GM06990 (cell line): Measurements from ENCODE around the gene NISCH.

Source experiments
- DNase-seq: peaks from one replicate; pipeline ENCODE4 v3.0.0-alpha.2; 2011; ENCODE audit not compliant: insufficient read length; ENCODE audit errors: extremely low read depth
- H3K27me3 ChIP-seq: replicated peaks from 2 replicates; pipeline ENCODE4 v1.6.0; 2011; ENCODE audit warnings: low read length; ENCODE audit not compliant: control insufficient read depth, insufficient read depth
- H3K36me3 ChIP-seq: 2 replicates; pipeline ENCODE4 v1.5.1; 2011; ENCODE audit warnings: low read length; ENCODE audit not compliant: control insufficient read depth, insufficient read depth
- H3K4me3 ChIP-seq: replicated peaks from 2 replicates; pipeline ENCODE4 v1.5.1; 2011; ENCODE audit warnings: low read depth, mild to moderate bottlenecking, control low read depth, low read length
- TF ChIP-seq, protein P1 (sequence below): IDR thresholded peaks from 2 replicates; pipeline ENCODE4 v1.5.1; 2011; ENCODE audit warnings: low read length, control low read depth, mild to moderate bottlenecking, inconsistent platforms; ENCODE audit not compliant: insufficient read depth, poor library complexity, severe bottlenecking

The NISCH gene

DNA sequence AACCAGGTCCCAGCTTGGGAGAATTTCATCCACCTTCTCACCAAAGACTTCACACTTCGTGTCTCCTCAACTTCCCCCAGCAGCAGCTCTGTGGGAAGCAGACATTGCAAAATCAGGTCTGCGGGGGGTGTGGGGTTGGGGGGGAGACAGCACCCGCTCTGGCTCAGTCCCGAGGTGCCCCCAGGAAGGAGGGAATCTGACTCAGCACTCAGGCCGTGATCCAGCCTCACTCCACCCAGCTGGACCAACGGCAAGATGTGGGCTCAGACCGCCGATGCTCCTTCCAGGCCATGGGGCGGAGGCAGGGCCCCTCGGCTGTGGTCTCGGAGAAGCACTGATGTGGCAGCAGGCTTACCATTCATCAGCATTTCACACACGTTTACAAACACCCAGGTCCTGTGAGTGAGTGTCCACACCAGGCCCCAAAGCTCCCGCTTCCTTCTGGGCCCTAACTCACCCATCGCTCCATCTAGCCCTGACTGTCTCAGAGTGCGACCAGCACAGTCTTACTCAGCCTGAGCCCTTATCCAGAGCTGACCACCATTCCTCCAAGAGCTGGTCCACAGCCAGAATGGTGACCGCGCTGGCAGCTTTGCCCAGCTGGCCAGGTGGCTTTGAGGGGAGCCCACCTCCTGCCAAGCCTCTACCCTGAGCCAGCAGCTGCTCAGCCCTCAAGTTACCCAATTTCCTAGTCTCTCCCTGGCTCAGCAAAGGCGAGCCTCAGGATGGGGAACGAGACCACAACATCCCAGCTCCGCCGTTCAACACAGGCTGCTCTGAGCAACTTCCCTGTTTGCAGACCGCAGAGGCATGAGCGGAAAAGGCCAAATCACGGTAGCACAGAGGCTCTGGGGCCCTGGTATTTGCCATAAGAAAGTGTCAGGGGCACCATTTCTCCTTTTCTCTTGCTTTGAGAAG lies 43.0 kb downstream of the NISCH start:
- no peak for DNase-seq
- Histone ChIP-seq H3K4me3 (no peak overlapping the region), H3K27me3 (no peaks in the 10 kb centered on the region; the same call in 1 of the 2 replicates), H3K36me3 (no peaks in the 10 kb centered on the region; the same call in 1 of the 2 replicates)
- TF ChIP-seq, protein P1, sequence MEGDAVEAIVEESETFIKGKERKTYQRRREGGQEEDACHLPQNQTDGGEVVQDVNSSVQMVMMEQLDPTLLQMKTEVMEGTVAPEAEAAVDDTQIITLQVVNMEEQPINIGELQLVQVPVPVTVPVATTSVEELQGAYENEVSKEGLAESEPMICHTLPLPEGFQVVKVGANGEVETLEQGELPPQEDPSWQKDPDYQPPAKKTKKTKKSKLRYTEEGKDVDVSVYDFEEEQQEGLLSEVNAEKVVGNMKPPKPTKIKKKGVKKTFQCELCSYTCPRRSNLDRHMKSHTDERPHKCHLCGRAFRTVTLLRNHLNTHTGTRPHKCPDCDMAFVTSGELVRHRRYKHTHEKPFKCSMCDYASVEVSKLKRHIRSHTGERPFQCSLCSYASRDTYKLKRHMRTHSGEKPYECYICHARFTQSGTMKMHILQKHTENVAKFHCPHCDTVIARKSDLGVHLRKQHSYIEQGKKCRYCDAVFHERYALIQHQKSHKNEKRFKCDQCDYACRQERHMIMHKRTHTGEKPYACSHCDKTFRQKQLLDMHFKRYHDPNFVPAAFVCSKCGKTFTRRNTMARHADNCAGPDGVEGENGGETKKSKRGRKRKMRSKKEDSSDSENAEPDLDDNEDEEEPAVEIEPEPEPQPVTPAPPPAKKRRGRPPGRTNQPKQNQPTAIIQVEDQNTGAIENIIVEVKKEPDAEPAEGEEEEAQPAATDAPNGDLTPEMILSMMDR = no peak

DNA sequence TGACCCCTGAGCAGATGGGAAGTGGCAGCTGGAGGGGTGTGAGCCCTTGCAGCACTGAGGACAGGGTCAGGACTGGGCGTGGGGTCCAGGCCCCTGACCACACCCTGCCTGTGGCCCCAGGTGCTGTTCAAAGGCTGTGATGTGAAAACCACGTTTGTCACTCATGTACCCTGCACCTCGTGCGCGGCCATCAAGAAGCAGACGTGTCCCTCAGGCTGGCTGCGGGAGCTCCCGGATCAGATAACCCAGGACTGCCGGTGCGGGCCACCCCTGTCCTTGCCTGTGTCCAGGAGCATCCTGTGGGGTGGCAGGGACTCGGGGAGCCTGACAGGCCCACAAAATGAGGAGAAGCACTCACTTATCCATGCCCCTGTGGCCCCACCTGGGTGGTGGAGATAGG lies 45.6 kb downstream of the NISCH start:
- TF ChIP-seq, protein P1 = no peak

DNA sequence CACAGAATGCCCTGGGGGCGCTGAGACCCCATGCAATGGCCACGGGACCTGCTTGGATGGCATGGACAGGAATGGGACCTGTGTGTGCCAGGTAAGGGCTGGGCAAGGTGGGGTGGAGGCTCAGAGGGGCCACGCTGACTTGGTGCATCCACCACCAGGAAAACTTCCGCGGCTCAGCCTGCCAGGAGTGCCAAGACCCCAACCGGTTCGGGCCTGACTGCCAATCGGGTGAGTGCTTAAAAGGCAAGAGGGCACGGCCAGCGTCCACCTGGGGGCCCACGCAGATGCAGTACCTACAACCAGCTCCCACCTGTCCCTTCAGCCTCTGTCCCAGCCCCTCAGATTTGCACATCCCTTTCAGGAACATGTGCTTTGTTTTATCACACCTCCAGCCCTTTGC lies 46.6 kb downstream of the NISCH start:
- no peak for DNase-seq
- no peak overlapping the region for H3K4me3 ChIP-seq
- no peaks in the 10 kb centered on the region for H3K36me3 ChIP-seq
- TF ChIP-seq, protein P1 = no peak
- no peaks in the 10 kb centered on the region; the same call in 1 of the 2 replicates for H3K27me3 ChIP-seq

More for the DNA sequence above, 45.6 kb downstream of the NISCH start:
- Histone ChIP-seq H3K27me3 (no peaks in the 10 kb centered on the region; the same call in 1 of the 2 replicates), H3K36me3 (no peaks in the 10 kb centered on the region), H3K4me3 (no peak overlapping the region)
- no peak for DNase-seq

DNA sequence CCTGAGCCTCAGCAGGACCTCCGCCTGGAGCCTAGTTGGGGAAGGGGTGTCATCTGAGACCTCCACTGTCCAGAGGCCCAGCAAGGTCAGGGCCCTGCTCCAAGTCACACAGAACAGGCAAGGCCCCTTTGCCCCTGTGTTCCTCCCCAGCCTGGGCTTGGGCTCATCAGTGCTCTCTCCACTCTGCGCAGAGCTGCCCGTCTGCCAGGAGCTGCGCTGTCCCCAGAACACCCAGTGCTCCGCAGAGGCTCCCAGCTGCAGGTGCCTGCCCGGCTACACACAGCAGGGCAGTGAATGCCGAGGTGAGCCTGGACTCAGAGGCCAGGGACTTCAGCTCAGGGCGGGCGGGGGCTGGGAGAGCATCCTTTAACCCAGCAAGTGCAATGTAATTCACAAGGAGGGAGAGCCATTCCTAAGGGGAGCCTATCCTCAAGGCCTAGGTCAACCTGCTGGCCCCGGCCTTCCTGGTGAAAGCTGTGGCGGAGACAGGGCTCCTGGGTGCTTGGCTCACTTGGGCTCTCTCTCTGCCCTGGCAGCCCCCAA lies 47.5 kb downstream of the NISCH start:
- no peak for DNase-seq
- no peak overlapping the region for H3K4me3 ChIP-seq
- TF ChIP-seq, protein P1 = no peak
- H3K27me3 ChIP-seq = no peaks in the 10 kb centered on the region; the same call in 1 of the 2 replicates
- H3K36me3 ChIP-seq = no peaks in the 10 kb centered on the region

DNA sequence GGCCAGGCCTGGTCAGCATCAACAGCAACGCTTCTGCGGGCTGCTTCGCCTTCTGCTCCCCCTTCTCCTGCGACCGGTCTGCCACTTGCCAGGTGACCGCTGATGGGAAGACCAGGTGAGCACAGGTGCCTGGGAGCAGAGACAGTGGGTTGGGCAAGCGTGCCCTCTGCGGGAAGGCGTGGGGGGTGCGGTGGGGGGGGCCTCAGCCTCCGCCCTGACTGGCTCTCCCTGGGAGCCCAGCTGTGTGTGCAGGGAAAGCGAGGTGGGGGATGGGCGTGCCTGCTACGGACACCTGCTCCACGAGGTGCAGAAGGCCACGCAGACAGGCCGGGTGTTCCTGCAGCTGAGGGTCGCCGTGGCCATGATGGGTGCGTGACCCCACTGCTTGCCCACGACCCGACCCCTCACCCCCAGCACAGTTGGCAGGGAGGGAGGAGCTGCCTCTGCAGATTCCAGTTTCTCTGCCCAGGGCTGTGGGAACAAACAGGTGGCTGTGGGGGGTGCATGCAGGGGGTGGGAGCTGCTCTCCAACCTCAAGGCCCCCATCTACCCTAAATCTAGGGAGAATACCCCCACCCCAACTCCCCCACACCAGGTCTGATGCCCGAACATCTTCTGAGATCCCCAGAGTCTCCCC lies 48.5 kb downstream of the NISCH start:
- DNase-seq = no peak
- H3K36me3 ChIP-seq = no peaks in the 10 kb centered on the region
- TF ChIP-seq, protein P1 = no peak

More for the DNA sequence above, 48.5 kb downstream of the NISCH start:
- H3K4me3 ChIP-seq = no peak overlapping the region
- no peaks in the 10 kb centered on the region; the same call in 1 of the 2 replicates for H3K27me3 ChIP-seq
